CD4-positive, alpha-beta T cell treated with Interleukin-6 for 4 hours (primary cell): ENCODE results near the gene FGL2.
"Not testable (repeated sequence)": the region's sequence is repeated elsewhere in the genome, so short reads cannot be mapped to it uniquely, and the experiment has no call there.

Experiments used
- DNase-seq: peaks from one replicate; pipeline ENCODE4 v3.0.0-alpha.2; 2020; ENCODE audit warnings: mixed read lengths

Gene FGL2

DNA sequence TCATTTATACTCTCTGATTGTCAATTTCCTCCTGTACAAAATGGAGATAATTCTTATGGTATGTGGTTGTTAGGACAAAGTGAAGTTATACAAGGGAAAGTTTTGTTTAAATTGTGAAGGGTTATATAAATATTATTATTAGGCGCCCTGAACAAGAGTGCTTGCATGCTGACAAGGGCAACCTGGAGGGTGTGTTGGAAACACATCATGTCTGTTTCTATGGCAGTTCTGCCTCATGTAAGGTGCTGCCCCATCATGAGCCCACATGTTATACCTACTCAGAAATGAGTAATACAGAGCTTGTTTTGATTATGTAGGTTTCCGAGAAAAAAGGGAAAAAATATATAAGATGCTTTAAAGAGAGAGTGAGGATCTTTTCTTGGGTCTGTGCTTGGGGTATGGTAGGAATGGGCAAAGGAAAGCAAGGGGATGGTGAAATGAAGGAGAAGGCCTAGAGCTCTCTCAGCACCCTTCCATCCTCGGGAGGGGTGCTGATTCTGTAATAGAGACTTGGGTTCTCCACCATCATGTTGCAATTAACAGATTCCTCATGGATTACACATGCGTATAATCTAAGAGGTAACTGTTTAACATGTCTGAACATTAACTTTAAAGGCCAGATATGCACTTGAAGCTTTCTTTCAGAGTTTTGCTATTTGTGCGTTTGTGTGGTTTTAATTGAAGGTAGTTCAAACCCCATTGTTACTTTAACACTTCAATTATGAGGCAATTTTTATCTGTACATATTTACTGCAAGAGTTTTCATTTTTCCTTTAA lies 43.8 kb downstream of the FGL2 start:
- not testable (repeated sequence) for DNase-seq

DNA sequence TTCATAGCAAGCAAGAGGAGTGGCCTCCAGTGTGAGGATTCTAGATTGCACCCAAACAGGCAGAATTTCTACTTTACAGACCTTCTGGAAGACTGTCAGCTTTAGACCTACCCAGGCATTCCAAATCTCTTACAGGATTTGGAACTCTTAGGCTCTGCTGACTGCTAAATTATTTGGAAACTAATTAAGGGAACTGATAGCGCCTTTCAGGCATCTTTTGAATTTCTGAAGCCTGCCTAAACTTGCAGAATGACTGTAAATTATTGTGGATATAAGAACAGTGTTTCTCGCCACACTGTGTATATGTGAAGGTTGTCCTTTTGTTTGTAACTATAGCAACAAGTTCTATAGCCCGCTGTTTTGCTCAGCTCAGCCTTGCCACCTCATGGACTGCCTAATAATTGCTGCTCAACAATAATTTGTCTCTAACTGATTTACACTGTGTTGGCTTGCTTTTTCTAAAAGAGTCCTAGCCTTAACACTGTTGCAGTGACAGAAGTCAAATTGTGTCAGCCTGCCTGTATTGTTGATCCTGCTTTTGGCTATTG lies 44.6 kb downstream of the FGL2 start:
- not testable (repeated sequence) for DNase-seq

DNA sequence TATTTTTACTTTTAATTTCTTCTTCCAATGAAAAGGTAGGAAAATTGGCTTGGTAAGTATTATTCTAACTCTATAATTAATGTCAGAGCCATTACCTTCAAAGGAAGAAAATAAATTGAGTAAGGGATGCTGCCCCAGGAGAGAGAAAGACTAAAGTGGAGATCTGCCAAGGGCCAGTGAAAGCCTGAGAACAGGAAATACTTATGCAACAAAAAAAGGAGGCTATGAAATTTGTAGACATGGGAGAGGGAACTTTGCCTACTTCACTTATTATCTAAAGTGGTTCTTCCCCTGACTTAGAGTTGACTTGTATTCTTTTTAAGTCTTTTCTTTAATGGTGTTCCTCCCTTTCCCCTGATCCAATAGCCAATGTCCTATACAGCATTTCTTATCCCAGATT lies 47.4 kb downstream of the FGL2 start:
- DNase-seq: not testable (repeated sequence)
